Right lobe of liver (tissue), 6 donors: ENCODE data around the gene TCP10L. TPM values are rescaled to one million over a fixed set of nuclear protein-coding genes. Genes with fewer than 3 reads are reported as not detected.

Source experiments
- ATAC-seq, 4 donors: fragments of 200-7000 bp; cut with Tn5 transposase; one replicate each; pipeline ENCODE4 v1.9.1; 2020; ENCODE audit warnings: mild to moderate bottlenecking in 4 of 4, moderate library complexity in 4 of 4
- DNase-seq, 3 donors: peaks; one replicate each; pipeline ENCODE4 v3.0.0-alpha.2; 2020
- H3K27ac ChIP-seq, 3 donors: fragments of 200-600 bp; one replicate each; pipeline ENCODE4 v1.8.0; 2022
- H3K27me3 ChIP-seq, 2 donors: fragments of 200-600 bp; one replicate each; pipeline ENCODE4 v1.8.0; 2022
- H3K36me3 ChIP-seq, 4 donors: fragments of 200-600 bp; sonication (generic) in 1 of 4; one replicate each; pipeline versions ENCODE4 v1.5.1 to v1.8.0; 2017 to 2022; ENCODE audit warnings: control low read depth in 1 of 4
- H3K4me1 ChIP-seq, 4 donors: fragments of 200-600 bp; sonication (generic) in 1 of 4; one replicate each; pipeline versions ENCODE4 v1.5.1 to v1.8.0; 2017 to 2022; ENCODE audit warnings: control low read depth in 1 of 4
- H3K4me3 ChIP-seq, 3 donors: fragments of 200-600 bp; one replicate each; pipeline ENCODE4 v1.8.0; 2022
- H3K9me3 ChIP-seq, 4 donors: fragments of 200-600 bp; sonication (generic) in 1 of 4; one replicate each; pipeline versions ENCODE4 v1.5.1 to v1.8.0; 2017 to 2022; ENCODE audit warnings: control low read depth in 1 of 4
- CTCF ChIP-seq, 4 donors: fragments of 200-600 bp in 3 of 4; fragments of 450-650 bp in 1 of 4; IDR thresholded peaks; one replicate each; pipeline versions ENCODE4 v1.5.1 to v1.8.0; 2016 to 2022; ENCODE audit warnings: antibody characterized with exemption in 4 of 4, mild to moderate bottlenecking in 2 of 4
- POLR2A ChIP-seq: fragments of 450-650 bp; IDR thresholded peaks from one replicate; pipeline ENCODE4 v1.6.1; 2017; ENCODE audit warnings: antibody characterized with exemption, mild to moderate bottlenecking
- WGBS: methylation state at CpG from one replicate; pipeline ENCODE4 v1.1.6; 2018; ENCODE audit warnings: low coverage, low lambda C conversion rate; ENCODE audit not compliant: insufficient coverage; ENCODE audit errors: missing lambda C conversion rate; 5-methylcytosine and 5-hydroxymethylcytosine counted together
- intact Hi-C, 2 donors: fragments of 100-400 bp; cut with DNase I; formaldehyde crosslinking; loops; one replicate each; pipeline versions ENCODE4 v1.11.2 to v1.14.1; 2022
- total RNA-seq, 6 experiments: library from RNA; depleted of rRNA in 2 of 6; stranded (reverse); fragments of >200 nt in 2 of 6; fragmentation: NEBNext Ultra II Directional in 3 of 6; extraction: Animal tissue kit (Norgen Biotek cat#: 25700) in 3 of 6; gene quantifications; one replicate each; pipeline versions ENCODE4 v1.1.0 to v1.2.4, GENCODE V29; 2016 to 2023
- donor health status: DM: no; HTN: yes; CAD: no.
- donor health status: DM: no; HTN: no; CAD: no.
- donor health status: DM: no; HTN: no; CAD: no.
- donor health status: DM: no; HTN: yes; CAD: no.
- donor health status: DM: no; HTN: yes; CAD: no.

TCP10L gene
- total RNA-seq, 6 experiments from 2014 or later, result 1.5 to 7.1 (median 3.8) TPM

DNA sequence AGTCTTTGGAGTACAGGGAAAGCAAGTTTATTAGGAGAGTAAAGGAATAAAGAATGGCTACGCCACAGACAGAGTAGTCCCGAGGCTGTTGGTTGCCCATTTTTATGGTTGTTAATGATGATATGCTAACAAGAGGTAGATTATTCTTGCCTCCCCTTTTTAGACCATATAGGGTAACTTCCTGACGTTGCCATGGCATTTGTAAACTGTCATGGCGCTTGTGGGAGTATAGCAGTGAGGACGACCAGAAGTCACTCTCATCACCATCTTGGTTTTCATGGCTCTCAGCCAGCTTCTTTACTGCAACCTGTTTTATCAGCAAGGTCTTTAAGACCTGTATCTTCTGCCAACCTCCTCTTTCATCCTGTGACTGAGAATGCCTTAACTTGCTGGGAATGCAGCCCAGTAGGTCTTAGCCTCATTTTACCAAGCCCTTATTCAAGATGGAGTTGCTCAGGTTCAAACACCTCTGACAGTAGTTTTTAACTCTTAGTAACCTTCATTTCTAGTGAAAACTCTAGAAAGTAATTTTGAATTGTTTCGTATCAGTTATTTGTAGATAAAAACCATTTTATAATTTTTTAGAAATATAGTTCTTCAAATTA, 26.2 kb downstream of the TCP10L start:
- no peak for TF ChIP-seq POLR2A
- TF ChIP-seq CTCF (IDR thresholded peaks at IDR 0.05), result no peak
- WGBS, result 83% methylated on average over 6 of the region's 6 CpGs

DNA sequence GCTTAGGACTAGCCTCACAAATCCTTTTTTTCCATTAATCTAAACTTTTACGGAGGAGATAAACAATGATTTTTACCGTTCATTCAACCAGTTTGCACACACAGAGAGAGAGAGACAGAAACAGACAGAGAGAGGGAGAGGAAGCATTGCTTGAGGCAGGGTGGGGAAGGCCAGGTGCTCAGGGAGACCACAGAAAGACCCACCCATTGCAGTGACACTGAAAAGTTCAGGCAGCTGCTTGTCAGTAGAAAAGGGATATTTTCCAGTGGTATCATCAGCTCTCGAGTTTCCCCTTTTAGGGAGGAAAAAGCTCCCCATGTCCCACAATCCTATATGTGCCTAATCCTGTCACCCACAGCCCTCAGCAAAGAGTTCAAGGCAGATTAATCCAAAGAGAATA, 27.2 kb downstream of the TCP10L start:
- DNase-seq (no peak), ATAC-seq (no peak)
- Histone ChIP-seq H3K27ac (no peak overlapping the region), H3K27me3 (no peaks in the 10 kb centered on the region), H3K4me3 (no peak overlapping the region), H3K4me1 (no peaks in the 10 kb centered on the region), H3K9me3 (no peaks in the 10 kb centered on the region), H3K36me3 (no peaks in the 10 kb centered on the region)
- WGBS, result 94% methylated on average over 3 of the region's 3 CpGs
- TF ChIP-seq CTCF (IDR thresholded peaks at IDR 0.05) (no peak), POLR2A (no peak)
- intact Hi-C loops, result no loop called here

More for the DNA sequence above, 26.2 kb downstream of the TCP10L start:
- Histone ChIP-seq H3K4me1 (no peaks in the 10 kb centered on the region), H3K9me3 (no peaks in the 10 kb centered on the region), H3K4me3 (no peak overlapping the region), H3K36me3 (no peaks in the 10 kb centered on the region), H3K27ac (no peak overlapping the region), H3K27me3 (no peaks in the 10 kb centered on the region)
- no peak for DNase-seq
- intact Hi-C loops, result no loop called here
- no peak for ATAC-seq

GRCh38 chr21:32554832-32555638, 30.3 kb downstream of the TCP10L start:
- H3K4me3 ChIP-seq, result no peak overlapping the region
- ATAC-seq (no peak), DNase-seq (no peak)
- no peaks in the 10 kb centered on the region for H3K9me3 ChIP-seq
- H3K4me1 ChIP-seq, result no peaks in the 10 kb centered on the region
- intact Hi-C loops, result no loop called here
- WGBS, result 78% methylated on average over 4 of the region's 4 CpGs
- H3K36me3 ChIP-seq, result no peaks in the 10 kb centered on the region
- TF ChIP-seq POLR2A (no peak), CTCF (IDR thresholded peaks at IDR 0.05) (no peak)
- no peak overlapping the region for H3K27ac ChIP-seq
- H3K27me3 ChIP-seq, result no peaks in the 10 kb centered on the region

GRCh38 chr21:32549886-32550285, 35.4 kb downstream of the TCP10L start:
- 71% methylated on average over 3 of the region's 3 CpGs for WGBS
- no peaks in the 10 kb centered on the region for H3K36me3 ChIP-seq
- no peak for DNase-seq
- H3K4me1 ChIP-seq, result no peaks in the 10 kb centered on the region
- H3K27ac ChIP-seq, result no peak overlapping the region
- no peaks in the 10 kb centered on the region for H3K27me3 ChIP-seq
- ATAC-seq, result no peak
- intact Hi-C loops, result no loop called here
- H3K4me3 ChIP-seq, result no peak overlapping the region
- no peaks in the 10 kb centered on the region for H3K9me3 ChIP-seq
- no peak for TF ChIP-seq CTCF (IDR thresholded peaks at IDR 0.05)
- TF ChIP-seq POLR2A, result no peak
